OCI-LY1 (cell line): ENCODE data around the gene COL6A3.

Experiments used
- EZH2 ChIP-seq: fragments of 200-600 bp; sonication (generic), shearing (Covaris generic); IDR thresholded peaks from 2 replicates; pipeline ENCODE4 v1.8.0; 2017; ENCODE audit warnings: borderline replicate concordance, mixed run types, mild to moderate bottlenecking, antibody characterized with exemption, low read length, moderate library complexity, mixed read lengths
- TF ChIP-seq, protein P1 (sequence below): fragments of 200-600 bp; sonication (generic), shearing (Covaris generic); IDR thresholded peaks from 2 replicates; pipeline ENCODE4 v1.5.1; 2017; ENCODE audit warnings: mild to moderate bottlenecking, antibody characterized with exemption, low read length, moderate library complexity, mixed read lengths

GRCh38 chr2:237359894-237360780 lies 53.8 kb downstream of the COL6A3 start:
- TF ChIP-seq, protein P1, sequence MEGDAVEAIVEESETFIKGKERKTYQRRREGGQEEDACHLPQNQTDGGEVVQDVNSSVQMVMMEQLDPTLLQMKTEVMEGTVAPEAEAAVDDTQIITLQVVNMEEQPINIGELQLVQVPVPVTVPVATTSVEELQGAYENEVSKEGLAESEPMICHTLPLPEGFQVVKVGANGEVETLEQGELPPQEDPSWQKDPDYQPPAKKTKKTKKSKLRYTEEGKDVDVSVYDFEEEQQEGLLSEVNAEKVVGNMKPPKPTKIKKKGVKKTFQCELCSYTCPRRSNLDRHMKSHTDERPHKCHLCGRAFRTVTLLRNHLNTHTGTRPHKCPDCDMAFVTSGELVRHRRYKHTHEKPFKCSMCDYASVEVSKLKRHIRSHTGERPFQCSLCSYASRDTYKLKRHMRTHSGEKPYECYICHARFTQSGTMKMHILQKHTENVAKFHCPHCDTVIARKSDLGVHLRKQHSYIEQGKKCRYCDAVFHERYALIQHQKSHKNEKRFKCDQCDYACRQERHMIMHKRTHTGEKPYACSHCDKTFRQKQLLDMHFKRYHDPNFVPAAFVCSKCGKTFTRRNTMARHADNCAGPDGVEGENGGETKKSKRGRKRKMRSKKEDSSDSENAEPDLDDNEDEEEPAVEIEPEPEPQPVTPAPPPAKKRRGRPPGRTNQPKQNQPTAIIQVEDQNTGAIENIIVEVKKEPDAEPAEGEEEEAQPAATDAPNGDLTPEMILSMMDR, result no peak
- no peak for TF ChIP-seq EZH2
